Activated naive CD8-positive, alpha-beta T cell treated with anti-CD3 and anti-CD28 coated beads for 36 hours (primary cell): Measurements from ENCODE around the gene DPEP2. TPM values are rescaled to one million over a fixed set of nuclear protein-coding genes. Genes with fewer than 3 reads are reported as not detected.
"Not testable (repeated sequence)": the region's sequence is repeated elsewhere in the genome, so short reads cannot be mapped to it uniquely, and the experiment has no call there.

Experiments
- DNase-seq: peaks from one replicate; pipeline ENCODE4 v3.0.0; 2021
- H3K27ac Mint-ChIP-seq: one replicate; pipeline ENCODE4 v1.8.0; 2022; ENCODE audit warnings: mild to moderate bottlenecking, moderate library complexity, mixed read lengths
- H3K27me3 Mint-ChIP-seq: one replicate; pipeline ENCODE4 v1.8.0; 2022; ENCODE audit warnings: mild to moderate bottlenecking, mixed read lengths
- H3K36me3 Mint-ChIP-seq: one replicate; pipeline ENCODE4 v1.8.0; 2021; ENCODE audit warnings: mild to moderate bottlenecking, mixed read lengths
- H3K4me1 Mint-ChIP-seq: one replicate; pipeline ENCODE4 v1.8.0; 2021; ENCODE audit warnings: mixed read lengths
- H3K4me3 Mint-ChIP-seq: one replicate; pipeline ENCODE4 v1.8.0; 2022; ENCODE audit warnings: mild to moderate bottlenecking, moderate library complexity, mixed read lengths
- H3K9me3 Mint-ChIP-seq: one replicate; pipeline ENCODE4 v1.8.0; 2022; ENCODE audit warnings: mixed read lengths
- total RNA-seq, 2 experiments: library from RNA; stranded (reverse); gene quantifications; one replicate each; pipeline ENCODE4 v1.2.3, GENCODE V29; 2021

DPEP2 gene
- total RNA-seq: 1 to 10 TPM; 1.8 to 2.7 TPM

DNA sequence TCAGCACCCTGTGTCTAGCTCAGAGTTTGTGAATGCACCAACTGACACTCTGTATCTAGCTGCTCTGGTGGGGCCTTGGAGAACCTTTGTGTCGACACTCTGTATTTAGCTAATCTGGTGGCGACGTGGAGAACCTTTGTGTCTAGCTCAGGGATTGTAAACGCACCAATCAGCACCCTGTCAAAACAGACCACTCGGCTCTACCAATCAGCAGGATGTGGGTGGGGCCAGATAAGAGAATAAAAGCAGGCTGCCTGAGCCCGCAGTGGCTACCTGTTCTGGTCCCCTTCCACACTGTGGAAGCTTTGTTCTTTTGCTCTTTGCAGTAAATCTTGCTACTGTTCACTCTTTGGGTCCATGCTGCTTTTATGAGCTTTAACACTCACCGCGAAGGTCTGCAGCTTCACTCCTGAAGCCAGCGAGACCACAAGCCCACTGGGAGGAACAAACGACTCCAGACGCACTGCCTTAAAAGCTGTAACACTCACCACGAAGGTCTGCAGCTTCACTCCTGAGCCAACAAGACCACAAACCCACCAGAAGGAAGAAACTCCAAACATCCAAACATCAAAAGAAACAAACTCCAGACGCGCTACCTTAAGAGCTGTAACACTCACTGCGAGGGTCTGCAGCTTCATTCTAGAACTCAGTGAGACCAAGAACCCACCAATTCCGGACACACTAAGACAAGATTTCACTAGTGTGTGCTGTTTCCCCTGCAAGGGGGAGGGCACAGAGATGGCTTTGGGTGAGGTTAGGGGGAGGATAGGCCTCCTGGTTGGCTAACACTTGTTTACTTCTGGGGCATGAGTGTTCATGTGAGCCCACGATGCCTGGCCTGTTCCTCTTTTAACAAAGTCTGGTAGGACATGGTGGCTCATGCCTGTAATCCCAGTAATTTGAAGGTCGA, at the start of gene DPEP2:
TSS of gene DPEP2 (minus strand) at position 706 of the 910 bp plus-strand sequence. CDS start 6,272 bp downstream, outside the sequence.
- Mint-ChIP-seq H3K27ac (peak within 1 kb of the TSS; percentile 88), H3K4me1 (peaks cover 42% of the 10 kb centered on the region), H3K4me3 (peak within 1 kb of the TSS; percentile 76), H3K36me3 (peaks cover 12% of the 10 kb centered on the region)
- H3K9me3 Mint-ChIP-seq, H3K27me3 Mint-ChIP-seq: not testable (repeated sequence)
- DNase-seq: peak; percentile 61

GRCh38 chr16:68047987-68048386, 48.7 kb upstream of the DPEP2 start:
- Mint-ChIP-seq H3K27me3 (no peaks in the 10 kb centered on the region), H3K4me3 (no peak overlapping the region), H3K9me3 (no peaks in the 10 kb centered on the region), H3K36me3 (peaks cover 36% of the 10 kb centered on the region), H3K4me1 (peaks cover 5% of the 10 kb centered on the region), H3K27ac (no peak overlapping the region)
- DNase-seq: no peak

DNA sequence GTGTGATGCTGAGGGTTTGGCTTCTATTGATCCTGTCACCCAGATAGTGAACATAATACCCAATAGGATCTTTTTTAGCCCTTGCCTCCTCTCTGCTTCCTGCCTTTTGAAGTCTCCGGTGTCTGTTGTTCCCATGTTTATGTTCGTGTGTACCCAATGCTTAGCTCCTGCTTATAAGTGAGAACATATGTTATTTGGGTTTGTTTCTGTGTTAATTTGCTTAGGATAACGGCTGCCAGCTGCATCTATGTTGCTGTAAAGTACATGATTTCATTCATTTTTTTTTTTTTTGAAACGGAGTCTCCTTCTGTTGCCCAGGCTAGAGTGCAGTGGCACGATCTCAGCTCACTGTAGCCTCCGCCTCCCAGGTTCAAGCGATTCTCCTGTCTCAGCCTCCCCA, 46.8 kb upstream of the DPEP2 start:
- H3K4me3 Mint-ChIP-seq: no peak overlapping the region
- DNase-seq: no peak
- H3K9me3 Mint-ChIP-seq: no peaks in the 10 kb centered on the region
- peaks cover 5% of the 10 kb centered on the region for H3K4me1 Mint-ChIP-seq
- peaks cover 26% of the 10 kb centered on the region for H3K36me3 Mint-ChIP-seq
- H3K27ac Mint-ChIP-seq: no peak overlapping the region
- H3K27me3 Mint-ChIP-seq: no peaks in the 10 kb centered on the region

DNA sequence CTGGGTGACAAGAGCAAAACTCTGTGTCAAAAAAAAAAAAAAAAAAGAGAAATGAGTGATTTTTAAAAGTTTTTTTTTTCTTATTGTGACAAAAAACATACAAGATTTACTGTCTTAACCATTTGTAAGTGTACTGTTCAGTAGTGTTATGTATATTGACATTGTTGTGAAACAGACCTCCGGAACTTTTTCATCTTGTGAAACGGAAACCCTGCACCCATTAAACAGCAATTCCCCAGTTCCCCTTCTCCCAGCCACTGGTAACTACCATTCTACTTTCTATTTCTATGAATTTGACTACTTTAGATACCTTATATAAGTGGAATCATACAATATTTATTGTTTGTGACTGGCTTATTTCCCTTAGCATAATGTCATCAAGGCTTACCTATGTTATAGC, 42.5 kb upstream of the DPEP2 start:
- no peak overlapping the region for H3K4me3 Mint-ChIP-seq
- no peaks in the 10 kb centered on the region for H3K27me3 Mint-ChIP-seq
- H3K9me3 Mint-ChIP-seq: no peaks in the 10 kb centered on the region
- peaks cover 10% of the 10 kb centered on the region for H3K4me1 Mint-ChIP-seq
- peaks cover 23% of the 10 kb centered on the region for H3K36me3 Mint-ChIP-seq
- H3K27ac Mint-ChIP-seq: no peak overlapping the region
- no peak for DNase-seq

GRCh38 chr16:68040506-68041288, 41.4 kb upstream of the DPEP2 start:
- peak; percentile 86 for DNase-seq
- peaks cover 13% of the 10 kb centered on the region for H3K4me1 Mint-ChIP-seq
- no peaks in the 10 kb centered on the region for H3K27me3 Mint-ChIP-seq
- H3K9me3 Mint-ChIP-seq: no peaks in the 10 kb centered on the region
- no peak overlapping the region for H3K4me3 Mint-ChIP-seq
- no peak overlapping the region for H3K27ac Mint-ChIP-seq
- peaks cover 20% of the 10 kb centered on the region for H3K36me3 Mint-ChIP-seq

DNA sequence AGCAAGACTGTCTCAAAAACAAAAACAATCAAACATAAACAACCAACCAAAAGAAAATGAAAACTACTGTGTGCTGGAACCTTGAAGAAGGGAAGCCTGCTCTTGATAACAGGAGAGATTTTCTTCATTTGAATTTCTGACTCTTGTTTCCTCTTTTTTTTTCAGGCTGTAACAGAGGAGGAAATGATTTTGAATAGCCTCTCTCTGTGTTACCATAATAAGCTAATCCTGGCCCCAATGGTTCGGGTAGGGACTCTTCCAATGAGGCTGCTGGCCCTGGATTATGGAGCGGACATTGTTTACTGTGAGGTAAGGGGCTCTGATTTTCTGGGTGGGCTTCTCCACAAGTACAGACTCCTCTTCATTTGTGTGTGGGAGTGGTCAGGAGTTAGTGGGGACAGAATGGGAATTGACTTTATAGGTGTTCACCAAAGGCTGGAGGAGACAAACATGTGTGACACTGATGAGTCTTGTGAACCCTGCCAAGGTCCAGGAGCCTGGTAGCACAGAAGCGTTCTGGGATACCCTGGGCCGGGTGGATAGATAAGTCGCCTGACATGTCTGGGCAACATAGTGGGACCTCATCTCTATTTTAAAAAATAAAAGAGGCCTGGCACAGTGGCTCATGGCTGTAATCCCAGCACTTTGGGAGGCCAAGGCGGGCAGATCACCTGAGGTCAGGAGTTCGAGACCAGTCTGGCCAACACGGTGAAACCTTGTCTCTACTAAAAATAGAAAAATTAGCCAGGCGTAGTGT, 38.7 kb upstream of the DPEP2 start:
- Mint-ChIP-seq H3K36me3 (peaks cover 17% of the 10 kb centered on the region), H3K27ac (peak overlapping the region; percentile 8), H3K27me3 (no peaks in the 10 kb centered on the region), H3K9me3 (no peaks in the 10 kb centered on the region), H3K4me3 (no peak overlapping the region), H3K4me1 (peaks cover 11% of the 10 kb centered on the region)
- DNase-seq: no peak

GRCh38 chr16:68035227-68035626, 35.9 kb upstream of the DPEP2 start:
- H3K9me3 Mint-ChIP-seq: no peaks in the 10 kb centered on the region
- H3K4me3 Mint-ChIP-seq: no peak overlapping the region
- no peak overlapping the region for H3K27ac Mint-ChIP-seq
- DNase-seq: no peak
- peaks cover 11% of the 10 kb centered on the region for H3K4me1 Mint-ChIP-seq
- H3K27me3 Mint-ChIP-seq: no peaks in the 10 kb centered on the region
- H3K36me3 Mint-ChIP-seq: peaks cover 15% of the 10 kb centered on the region

DNA sequence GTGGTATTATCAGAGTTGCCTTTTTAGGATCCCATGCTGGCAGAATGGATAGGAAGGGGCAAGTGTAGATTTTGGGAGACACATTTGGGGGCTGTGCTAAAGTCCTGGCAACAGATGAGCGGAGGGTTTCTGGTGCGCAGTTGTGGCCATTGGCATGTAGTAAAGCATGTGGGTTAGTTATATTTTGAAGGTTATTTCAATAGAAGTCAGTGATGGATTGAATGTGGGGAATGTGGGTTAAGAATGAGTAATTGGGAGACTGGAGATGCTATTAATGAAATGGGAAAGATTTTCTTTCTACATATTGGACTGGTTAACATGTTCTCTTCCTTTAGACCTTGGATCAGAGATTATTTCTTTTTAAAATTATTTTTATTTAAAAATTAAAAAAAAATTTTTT, 33.8 kb upstream of the DPEP2 start:
- H3K9me3 Mint-ChIP-seq: no peaks in the 10 kb centered on the region
- H3K27ac Mint-ChIP-seq: peak overlapping the region; percentile 7
- no peak for DNase-seq
- peaks cover 11% of the 10 kb centered on the region for H3K36me3 Mint-ChIP-seq
- no peak overlapping the region for H3K4me3 Mint-ChIP-seq
- H3K4me1 Mint-ChIP-seq: peaks cover 7% of the 10 kb centered on the region
- H3K27me3 Mint-ChIP-seq: no peaks in the 10 kb centered on the region

DNA sequence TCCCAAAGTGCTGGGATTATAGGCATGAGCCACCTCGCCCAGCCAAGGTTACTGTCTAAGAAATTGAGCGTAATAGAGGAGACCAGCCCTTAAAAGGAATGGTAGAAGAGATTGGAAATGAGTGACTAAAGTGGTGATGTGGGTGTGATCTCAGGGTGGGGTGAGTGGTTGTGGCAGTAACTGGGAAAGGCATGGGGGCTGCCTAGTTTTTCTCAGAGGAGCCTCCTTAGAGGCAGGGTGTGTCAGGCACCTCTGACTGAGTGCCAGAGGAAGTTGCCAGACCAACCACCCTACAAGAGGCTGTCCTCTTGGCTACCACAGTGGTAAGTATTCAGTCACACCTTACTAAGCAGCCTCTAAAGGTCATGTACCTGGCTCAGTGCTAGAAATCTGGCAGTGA, 32.7 kb upstream of the DPEP2 start:
- Mint-ChIP-seq H3K27ac (peak overlapping the region; percentile 70), H3K27me3 (no peaks in the 10 kb centered on the region), H3K9me3 (no peaks in the 10 kb centered on the region), H3K4me1 (peaks cover 7% of the 10 kb centered on the region), H3K4me3 (no peak overlapping the region), H3K36me3 (peaks cover 20% of the 10 kb centered on the region)
- DNase-seq: no peak

- not testable (repeated sequence) for H3K27me3 Mint-ChIP-seq, DNase-seq, H3K4me1 Mint-ChIP-seq, H3K9me3 Mint-ChIP-seq, H3K27ac Mint-ChIP-seq, H3K4me3 Mint-ChIP-seq
- H3K36me3 Mint-ChIP-seq: peaks cover 29% of the 10 kb centered on the region
Observed at GRCh38 chr16:68030108-68030507, 30.8 kb upstream of the DPEP2 start.

DNA sequence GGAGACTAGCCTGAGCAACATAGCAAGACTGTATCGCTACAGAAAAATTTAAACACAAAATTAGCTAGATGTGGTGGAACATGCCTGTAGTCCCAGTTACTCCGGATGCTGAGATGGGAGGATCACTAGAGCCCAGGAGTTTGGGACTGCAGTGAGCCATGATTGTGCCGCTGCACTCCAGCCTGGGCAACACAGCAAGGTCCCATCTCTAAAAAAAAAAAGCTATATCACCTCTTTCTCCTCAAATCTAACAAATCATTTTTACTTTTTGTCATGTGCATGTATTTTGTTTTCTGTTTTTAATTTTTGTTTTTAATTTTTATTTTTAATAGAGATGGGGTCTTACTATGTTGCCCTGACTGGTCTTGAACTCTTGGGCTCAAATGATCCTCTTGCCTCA, 29.7 kb upstream of the DPEP2 start:
- Mint-ChIP-seq H3K27ac (no peak overlapping the region), H3K27me3 (no peaks in the 10 kb centered on the region), H3K9me3 (no peaks in the 10 kb centered on the region), H3K4me3 (no peak overlapping the region), H3K4me1 (peaks cover 16% of the 10 kb centered on the region), H3K36me3 (peaks cover 29% of the 10 kb centered on the region)
- no peak for DNase-seq

DNA sequence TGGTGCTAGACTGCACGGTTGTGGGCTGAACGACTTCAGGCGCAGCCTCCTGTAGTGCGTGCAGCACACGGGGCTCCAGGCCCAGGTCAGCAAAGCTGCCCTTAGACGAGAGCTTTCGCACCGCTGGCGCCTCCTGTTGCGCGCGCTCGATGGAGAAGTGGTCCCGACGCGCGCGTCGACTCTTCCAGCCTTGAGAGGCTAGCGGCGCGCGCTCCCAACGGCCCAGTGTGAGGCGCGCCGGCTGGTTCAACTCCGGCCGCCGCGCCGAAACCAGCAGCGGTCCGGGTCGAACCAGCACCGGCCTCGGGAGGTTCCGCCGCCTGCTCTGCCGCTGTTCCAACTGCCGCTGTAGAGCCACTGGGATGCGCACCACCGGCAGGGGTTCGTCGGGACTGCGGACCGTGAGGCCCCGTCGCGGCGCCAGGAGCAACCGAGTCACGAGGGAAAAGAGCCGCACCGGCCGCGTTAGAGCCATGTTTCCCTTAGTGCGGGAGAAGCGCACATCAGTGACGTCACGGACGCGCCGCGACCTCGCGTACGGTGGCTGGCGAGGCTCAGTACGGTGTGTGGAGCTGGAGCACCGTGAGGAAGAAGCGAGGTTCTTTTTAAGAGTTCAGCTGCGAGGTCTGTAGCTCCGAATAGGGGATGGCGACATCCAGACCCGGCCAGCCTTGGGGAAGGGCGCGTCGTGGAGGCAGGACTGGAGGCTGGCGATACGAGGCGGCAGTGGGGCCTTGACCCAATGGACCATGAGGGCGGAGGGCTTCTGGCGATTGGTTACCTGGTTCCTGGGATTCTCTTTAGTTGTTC, 23.6 kb upstream of the DPEP2 start, which contains the start of the genes DDX28 and DUS2:
TSS of gene DDX28 (minus strand) at position 505 of the 810 bp plus-strand sequence. CDS start at position 475, 30 bp downstream.
TSS of gene DUS2 (plus strand) at position 557 of the 810 bp plus-strand sequence. CDS start 14,740 bp downstream, outside the sequence.
- no peaks in the 10 kb centered on the region for H3K9me3 Mint-ChIP-seq
- H3K36me3 Mint-ChIP-seq: peaks cover 45% of the 10 kb centered on the region
- H3K4me1 Mint-ChIP-seq: peaks cover 29% of the 10 kb centered on the region
- peak within 1 kb of the TSS; percentile 99 for H3K27ac Mint-ChIP-seq
- H3K4me3 Mint-ChIP-seq: peak within 1 kb of the TSS; percentile 99
- DNase-seq: peak; percentile 93
- H3K27me3 Mint-ChIP-seq: no peaks in the 10 kb centered on the region

GRCh38 chr16:68022278-68022727, 23.0 kb upstream of the DPEP2 start:
- Mint-ChIP-seq H3K27me3 (no peaks in the 10 kb centered on the region), H3K36me3 (peaks cover 38% of the 10 kb centered on the region), H3K4me3 (peak overlapping the region; percentile 99), H3K4me1 (peaks cover 29% of the 10 kb centered on the region), H3K9me3 (no peaks in the 10 kb centered on the region), H3K27ac (peak overlapping the region; percentile 99)
- DNase-seq: no peak

DNA sequence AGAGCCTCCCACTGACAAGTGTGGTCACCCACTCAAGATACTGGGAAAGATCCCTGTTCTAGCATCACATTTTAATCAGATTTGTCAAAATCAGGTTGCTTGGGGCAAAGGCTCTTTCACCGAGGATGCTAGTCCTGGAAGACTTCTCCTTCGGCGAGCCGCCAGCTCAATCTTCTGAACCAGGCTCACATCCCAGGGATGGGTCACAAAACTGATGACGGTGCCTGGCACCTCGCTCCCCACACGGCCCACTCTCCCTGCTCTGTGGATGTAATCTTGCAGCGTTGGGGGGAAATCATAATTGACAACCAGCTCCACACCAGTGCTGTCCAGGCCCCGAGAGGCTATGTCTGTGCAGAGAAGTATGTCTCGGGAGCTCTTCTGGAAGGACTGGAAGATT, 22.2 kb upstream of the DPEP2 start:
- Mint-ChIP-seq H3K4me1 (peaks cover 29% of the 10 kb centered on the region), H3K36me3 (peaks cover 32% of the 10 kb centered on the region), H3K9me3 (no peaks in the 10 kb centered on the region), H3K27me3 (no peaks in the 10 kb centered on the region), H3K27ac (peak overlapping the region; percentile 99), H3K4me3 (peak overlapping the region; percentile 99)
- DNase-seq: no peak
